K562 (cell line): ENCODE measurements around the gene GRWD1.

Source experiments
- HCFC1 ChIP-seq: IDR thresholded peaks from 2 replicates; pipeline ENCODE4 v1.6.1; 2012; ENCODE audit warnings: low read depth, low read length, improper control_type of control experiment
- NFIX ChIP-seq: fragments of 250-450 bp; sonication (Bioruptor Pico); IDR thresholded peaks from 2 replicates; pipeline ENCODE4 v1.4.0; 2020; ENCODE audit warnings: low read depth, mild to moderate bottlenecking, moderate library complexity
- POLR2AphosphoS2 ChIP-seq: IDR thresholded peaks from 2 replicates; pipeline ENCODE4 v1.6.1; 2012; ENCODE audit warnings: low read length, improper control_type of control experiment
- PYGO2 ChIP-seq: fragments of 450-650 bp; IDR thresholded peaks from 2 replicates; pipeline ENCODE4 v1.6.1; 2016; ENCODE audit warnings: mild to moderate bottlenecking, missing genetic modification characterization, moderate library complexity, missing compliant biosample characterization
- SIN3A ChIP-seq, 2 experiments: fragments of 150-350 bp in 1 of 2; IDR thresholded peaks; 2 replicates each; pipeline ENCODE4 v1.6.1; 2011 to 2016; ENCODE audit warnings: borderline replicate concordance in 2 of 2, low read depth in 2 of 2, low read length in 2 of 2, mild to moderate bottlenecking in 2 of 2, moderate library complexity in 2 of 2; ENCODE audit not compliant: control insufficient read depth in 1 of 2
- SPI1 ChIP-seq: IDR thresholded peaks from 2 replicates; pipeline ENCODE4 v1.6.1; 2011; ENCODE audit warnings: low read depth, low read length, control low read depth, borderline replicate concordance
- TARDBP ChIP-seq: fragments of 450-650 bp; IDR thresholded peaks from 2 replicates; pipeline ENCODE4 v1.6.1; 2016
- ZFP30 ChIP-seq: fragments of 250-450 bp; sonication (Bioruptor Pico); IDR thresholded peaks from 2 replicates; pipeline ENCODE4 v1.8.0; 2022; ENCODE audit warnings: moderate library complexity, mild to moderate bottlenecking, inconsistent platforms, borderline replicate concordance
- ZNF354B ChIP-seq: fragments of 250-450 bp; sonication (Bioruptor Pico); IDR thresholded peaks from 2 replicates; pipeline ENCODE4 v1.4.0; 2020
- ZNF41 ChIP-seq: fragments of 250-450 bp; sonication (Bioruptor Pico); conservative IDR thresholded peaks from 2 replicates; pipeline ENCODE4 v1.4.0; 2020; ENCODE audit warnings: mild to moderate bottlenecking
- TF ChIP-seq, protein P1 (sequence below), 3 experiments: IDR thresholded peaks in 2 of 3; conservative IDR thresholded peaks in 1 of 3; 2 replicates each; pipeline ENCODE4 v1.5.1; 2011 to 2012; ENCODE audit warnings: low read length in 3 of 3, mild to moderate bottlenecking in 3 of 3, control low read depth in 2 of 3, improper control_type of control experiment in 1 of 3, inconsistent platforms in 1 of 3, low read depth in 1 of 3, mixed read lengths in 1 of 3, moderate library complexity in 1 of 3; ENCODE audit not compliant: insufficient read depth in 2 of 3

DNA sequence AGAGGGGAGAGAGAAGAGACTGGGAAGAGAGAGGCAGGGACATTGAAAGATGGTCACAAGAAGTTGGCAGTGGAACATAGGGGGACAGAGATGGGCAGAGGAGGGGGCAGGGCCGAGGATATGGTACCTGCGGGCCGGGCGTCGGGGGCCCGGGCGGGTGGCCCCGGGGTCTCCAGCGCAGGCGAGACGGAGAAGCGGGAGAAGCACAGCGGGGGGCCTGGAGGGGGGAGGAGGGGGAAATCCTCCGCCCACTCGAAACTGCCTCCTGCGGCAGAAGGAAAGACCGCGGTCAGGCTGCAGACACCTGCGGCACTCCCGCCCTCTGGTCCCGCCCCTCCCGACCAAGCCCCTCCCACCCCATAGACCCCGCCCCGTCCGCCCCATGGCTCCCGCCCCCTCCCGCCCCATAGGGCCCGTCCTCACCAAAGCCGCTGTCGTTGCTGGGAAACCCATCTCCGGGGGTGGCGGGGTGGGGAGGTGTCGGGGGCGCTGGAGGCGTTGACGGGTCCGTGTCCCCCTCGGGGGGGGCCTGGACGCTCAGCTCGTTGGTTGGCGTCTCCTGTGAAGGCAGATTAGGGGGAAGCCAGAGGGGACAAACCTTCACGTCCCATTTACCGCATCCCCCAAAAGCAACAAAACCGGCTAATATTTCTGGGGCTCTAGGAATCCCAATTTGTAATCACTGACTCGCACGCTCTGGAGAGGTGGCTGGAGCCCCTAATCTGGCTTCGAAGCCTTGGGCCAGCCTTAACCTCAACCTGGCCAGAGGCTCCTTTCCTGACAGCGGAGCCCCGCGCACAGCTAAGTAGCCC, 45.4 kb downstream of the GRWD1 start:
- no peak for TF ChIP-seq SPI1
- TF ChIP-seq SIN3A (IDR thresholded peaks at IDR 0.05; ENCODE audit: borderline replicate concordance in 2 of 2, control insufficient read depth in 1 of 2, low read depth in 2 of 2, low read length in 2 of 2): no peak
- TF ChIP-seq ZFP30: no peak
- no peak for TF ChIP-seq TARDBP
- no peak for TF ChIP-seq HCFC1
- TF ChIP-seq ZNF354B: no peak
- no peak for TF ChIP-seq POLR2AphosphoS2
- TF ChIP-seq, protein P1, sequence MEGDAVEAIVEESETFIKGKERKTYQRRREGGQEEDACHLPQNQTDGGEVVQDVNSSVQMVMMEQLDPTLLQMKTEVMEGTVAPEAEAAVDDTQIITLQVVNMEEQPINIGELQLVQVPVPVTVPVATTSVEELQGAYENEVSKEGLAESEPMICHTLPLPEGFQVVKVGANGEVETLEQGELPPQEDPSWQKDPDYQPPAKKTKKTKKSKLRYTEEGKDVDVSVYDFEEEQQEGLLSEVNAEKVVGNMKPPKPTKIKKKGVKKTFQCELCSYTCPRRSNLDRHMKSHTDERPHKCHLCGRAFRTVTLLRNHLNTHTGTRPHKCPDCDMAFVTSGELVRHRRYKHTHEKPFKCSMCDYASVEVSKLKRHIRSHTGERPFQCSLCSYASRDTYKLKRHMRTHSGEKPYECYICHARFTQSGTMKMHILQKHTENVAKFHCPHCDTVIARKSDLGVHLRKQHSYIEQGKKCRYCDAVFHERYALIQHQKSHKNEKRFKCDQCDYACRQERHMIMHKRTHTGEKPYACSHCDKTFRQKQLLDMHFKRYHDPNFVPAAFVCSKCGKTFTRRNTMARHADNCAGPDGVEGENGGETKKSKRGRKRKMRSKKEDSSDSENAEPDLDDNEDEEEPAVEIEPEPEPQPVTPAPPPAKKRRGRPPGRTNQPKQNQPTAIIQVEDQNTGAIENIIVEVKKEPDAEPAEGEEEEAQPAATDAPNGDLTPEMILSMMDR (IDR thresholded peaks at IDR 0.05 in 2 of 3, conservative IDR thresholded peaks at IDR 0.05 in 1 of 3; ENCODE audit: insufficient read depth in 2 of 3, low read depth in 1 of 3, low read length in 3 of 3): no peak
- no peak for TF ChIP-seq PYGO2
- no peak for TF ChIP-seq NFIX (CRISPR knock-in tag)
- TF ChIP-seq ZNF41 (CRISPR knock-in tag): no peak
